ENCODE data around the gene TMEM208.

DNA sequence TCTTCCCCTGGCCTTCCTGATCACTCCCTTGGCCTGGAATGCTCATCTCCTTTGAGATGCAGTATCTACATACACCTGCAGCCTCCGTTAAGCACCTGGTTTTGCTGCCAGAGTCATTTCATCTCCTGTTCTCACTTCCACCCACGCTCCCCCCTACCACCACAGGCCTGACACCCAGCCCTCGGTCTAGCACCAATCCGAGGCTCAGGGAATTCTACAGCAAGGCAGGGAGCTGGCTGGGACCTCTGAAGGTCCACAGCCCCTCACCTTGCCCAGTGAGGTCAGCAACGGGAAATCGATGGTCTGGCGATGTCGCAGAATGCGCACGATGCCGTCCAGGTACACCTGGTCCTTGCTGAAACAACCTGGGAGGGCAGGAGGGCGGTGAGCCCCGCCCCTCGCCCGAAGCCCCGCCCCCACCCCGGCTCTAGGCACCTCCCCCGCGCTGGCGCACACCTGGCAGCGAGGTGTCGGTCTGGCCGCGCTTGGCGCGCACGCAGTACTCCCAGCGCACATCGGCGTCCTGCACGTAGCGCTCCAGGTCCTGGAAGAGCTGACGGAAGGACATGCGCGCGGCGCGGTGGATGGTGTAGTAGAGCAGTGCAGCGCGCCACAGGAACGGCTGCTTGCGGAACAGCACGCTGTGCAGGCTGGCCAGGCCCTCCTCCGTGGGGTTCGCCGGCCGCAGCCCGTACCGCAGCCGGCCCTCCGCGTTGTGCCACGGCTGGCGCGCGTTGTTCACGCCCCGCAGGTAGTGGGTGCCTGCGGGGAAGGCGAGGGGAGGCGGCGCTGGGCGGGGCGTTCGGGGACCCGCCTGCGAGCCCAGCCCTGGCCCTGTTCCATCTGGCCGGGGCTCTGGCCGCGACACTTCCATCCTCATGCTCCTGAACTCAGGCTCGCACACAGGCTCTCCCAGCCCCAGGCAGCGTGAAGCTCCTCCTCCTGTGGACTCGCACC, 48.9 kb upstream of the TMEM208 start:
- TF ChIP-seq POLR2AphosphoS5 (IDR thresholded peaks at IDR 0.05; ENCODE audit: borderline replicate concordance, low read depth, low read length) (no peak), EZH2 (IDR thresholded peaks at IDR 0.05) (no peak)
